RCC 7860 (cell line): Measurements from ENCODE around the gene CD86.

ENCODE experiments used
- DNase-seq: peaks from one replicate; pipeline ENCODE4 v3.0.0-alpha.2; 2015; ENCODE audit warnings: low spot score
- FAIRE-seq: peaks from 2 replicates; lab custom pipeline; 2012; peaks lifted over from hg19 to GRCh38; lab: Jason Lieb, UNC

Gene CD86

DNA sequence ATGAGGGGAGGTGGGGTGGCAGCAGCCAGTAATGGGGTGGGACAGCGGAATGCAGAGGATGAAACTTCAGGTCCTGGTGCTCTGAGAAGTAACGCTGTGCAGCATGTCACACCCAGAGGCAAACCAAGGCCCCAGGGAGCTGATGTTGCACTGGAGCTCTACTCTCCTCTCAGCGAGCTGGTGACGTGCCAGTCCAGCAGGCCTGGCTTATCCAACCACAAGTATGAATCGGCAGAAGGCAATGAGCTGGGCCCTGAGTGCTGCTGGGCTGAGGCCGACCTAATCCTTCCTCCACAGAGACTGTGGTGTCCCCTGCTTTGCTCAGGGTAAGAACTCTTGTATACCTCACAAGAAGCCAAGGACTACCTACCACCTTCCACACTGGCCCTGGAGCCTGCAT, 30.5 kb downstream of the CD86 start:
- no peak for DNase-seq

GRCh38 chr3:122088531-122088930, 33.4 kb downstream of the CD86 start:
- DNase-seq (no peak), FAIRE-seq (no peak)

More for the DNA sequence above, 30.5 kb downstream of the CD86 start:
- FAIRE-seq: no peak

DNA sequence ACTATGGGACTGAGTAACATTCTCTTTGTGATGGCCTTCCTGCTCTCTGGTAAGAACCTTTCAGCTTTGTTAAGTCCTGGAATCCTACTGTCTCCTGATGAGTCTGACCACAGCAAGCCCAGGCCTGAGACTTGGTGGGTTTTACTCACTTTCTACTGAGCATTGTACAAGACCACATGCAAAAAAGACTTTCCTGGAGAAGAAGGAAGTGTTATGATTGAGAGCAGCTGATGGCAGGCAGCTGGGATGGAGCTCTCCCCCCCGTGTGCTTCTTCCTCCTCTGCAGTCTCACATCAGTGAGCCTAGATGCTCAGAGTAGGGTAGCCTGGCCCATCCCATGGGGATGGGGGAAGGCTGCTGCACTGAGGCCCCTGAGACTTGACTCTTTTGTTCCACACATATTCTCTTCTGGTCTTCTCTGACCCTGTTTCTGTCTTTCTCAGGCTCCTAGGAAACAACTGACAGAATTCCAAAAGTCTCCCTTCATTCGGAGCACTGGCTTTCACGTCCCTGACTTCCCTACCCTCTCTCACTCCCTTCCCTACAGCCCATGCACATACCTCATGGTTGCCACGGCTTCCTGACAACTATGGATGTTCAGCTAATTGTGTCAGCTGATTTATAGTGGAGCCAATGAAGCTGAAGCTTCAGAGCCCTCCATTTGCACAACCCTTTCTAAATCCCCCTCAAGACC, 36.6 kb downstream of the CD86 start:
- DNase-seq (no peak), FAIRE-seq (no peak)

GRCh38 chr3:122092460-122093165, 37.5 kb downstream of the CD86 start:
- FAIRE-seq (no peak), DNase-seq (peak; percentile 33)

DNA sequence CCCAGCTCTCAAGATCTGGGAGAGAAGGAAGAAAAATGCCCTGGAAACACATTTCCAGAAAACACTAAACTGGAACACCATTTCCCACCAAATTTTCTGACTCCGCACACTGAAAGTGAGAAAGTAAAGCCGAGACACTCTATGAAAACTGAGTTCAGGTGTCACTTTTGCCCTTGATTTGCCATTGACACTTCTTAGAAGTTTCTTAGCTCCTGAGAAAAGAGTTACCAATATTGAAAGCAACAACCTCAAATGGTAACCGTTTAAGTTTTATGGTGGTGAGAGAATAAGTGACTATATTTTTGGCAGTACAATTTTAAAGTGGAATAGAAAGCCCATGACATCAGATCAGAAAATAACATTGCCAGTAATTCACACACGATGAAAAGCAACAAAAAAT, 39.0 kb downstream of the CD86 start:
- FAIRE-seq (no peak), DNase-seq (no peak)

DNA sequence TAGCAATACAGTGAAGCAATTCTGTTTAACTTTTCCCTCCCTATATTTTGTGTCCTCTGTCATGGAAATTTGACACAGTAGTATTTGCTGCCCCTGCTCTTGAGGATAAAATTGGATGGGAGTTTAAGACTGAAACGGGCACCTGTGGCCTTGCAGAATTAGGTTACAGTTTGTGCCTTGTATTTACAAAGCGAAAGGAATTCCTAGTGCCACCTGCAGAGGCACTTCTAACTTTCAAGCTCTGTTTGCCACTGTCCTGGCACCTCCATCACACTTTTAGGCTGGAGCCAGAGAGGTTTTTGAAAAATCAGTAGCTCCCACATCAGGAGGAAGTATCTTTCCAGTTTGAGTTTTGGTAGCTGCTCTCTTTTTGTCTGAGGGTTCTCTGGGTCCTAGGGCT, 39.5 kb downstream of the CD86 start:
- DNase-seq (no peak), FAIRE-seq (no peak)

GRCh38 chr3:122097141-122097540, 42.0 kb downstream of the CD86 start:
- FAIRE-seq (no peak), DNase-seq (no peak)

DNA sequence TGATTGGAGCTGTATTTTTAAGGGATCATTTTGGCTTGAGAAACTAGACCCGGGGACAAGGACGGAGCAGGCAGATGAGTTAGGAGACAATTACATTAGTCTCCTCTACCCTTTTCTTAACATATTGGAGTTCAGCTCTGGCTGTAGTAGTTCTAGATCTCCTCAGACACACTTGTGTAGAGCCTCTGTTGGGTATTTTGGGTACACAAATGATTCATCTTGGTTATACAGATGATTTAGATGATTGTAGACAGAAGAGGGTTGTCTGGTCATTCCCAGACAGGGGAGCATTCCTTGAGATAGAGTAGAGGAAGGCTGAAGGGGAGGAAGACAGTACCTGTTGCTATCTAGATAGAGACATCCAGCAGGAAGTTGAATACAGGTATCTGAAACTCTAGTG, 43.4 kb downstream of the CD86 start:
- DNase-seq (no peak), FAIRE-seq (no peak)

DNA sequence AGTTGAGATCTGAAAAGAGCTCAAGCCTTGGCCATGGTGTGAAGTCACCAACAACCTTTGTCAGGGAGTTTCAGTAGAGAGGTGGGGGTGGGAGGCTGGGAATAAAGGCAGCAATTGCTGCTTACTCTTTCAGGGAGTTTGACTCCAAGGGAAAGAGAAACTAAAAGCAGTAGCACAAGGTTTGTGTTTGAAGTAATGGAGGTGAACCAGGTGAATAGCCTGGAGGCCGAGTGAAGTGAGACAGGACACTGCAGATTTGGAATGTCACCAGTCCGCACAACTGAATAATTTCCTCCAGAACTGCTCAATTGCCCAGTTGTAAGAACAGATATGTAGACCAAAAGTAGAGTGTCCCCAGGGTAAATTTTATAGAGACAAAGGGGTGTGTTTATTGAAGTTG, 44.1 kb downstream of the CD86 start:
- DNase-seq (no peak), FAIRE-seq (no peak)

DNA sequence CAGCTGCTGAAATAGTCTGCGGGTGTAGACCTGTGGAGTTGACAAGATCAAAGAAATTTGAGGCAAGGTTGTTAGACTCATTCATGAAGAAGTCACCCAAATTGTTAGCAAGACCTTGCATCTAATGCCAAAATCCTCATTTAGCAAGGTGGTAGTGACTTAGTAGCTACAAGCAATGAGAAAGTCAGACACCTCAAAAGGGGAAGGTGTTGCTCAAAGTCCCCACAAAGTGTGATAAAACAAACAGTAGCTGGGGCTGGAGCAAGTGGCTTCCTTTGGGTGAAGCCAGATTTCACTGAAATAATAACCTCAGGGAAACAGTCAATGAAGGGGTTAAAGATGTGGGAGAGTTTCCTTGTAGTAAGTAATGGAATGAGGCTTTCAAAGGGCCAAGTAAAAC, 44.9 kb downstream of the CD86 start:
- FAIRE-seq: no peak
- no peak for DNase-seq

DNA sequence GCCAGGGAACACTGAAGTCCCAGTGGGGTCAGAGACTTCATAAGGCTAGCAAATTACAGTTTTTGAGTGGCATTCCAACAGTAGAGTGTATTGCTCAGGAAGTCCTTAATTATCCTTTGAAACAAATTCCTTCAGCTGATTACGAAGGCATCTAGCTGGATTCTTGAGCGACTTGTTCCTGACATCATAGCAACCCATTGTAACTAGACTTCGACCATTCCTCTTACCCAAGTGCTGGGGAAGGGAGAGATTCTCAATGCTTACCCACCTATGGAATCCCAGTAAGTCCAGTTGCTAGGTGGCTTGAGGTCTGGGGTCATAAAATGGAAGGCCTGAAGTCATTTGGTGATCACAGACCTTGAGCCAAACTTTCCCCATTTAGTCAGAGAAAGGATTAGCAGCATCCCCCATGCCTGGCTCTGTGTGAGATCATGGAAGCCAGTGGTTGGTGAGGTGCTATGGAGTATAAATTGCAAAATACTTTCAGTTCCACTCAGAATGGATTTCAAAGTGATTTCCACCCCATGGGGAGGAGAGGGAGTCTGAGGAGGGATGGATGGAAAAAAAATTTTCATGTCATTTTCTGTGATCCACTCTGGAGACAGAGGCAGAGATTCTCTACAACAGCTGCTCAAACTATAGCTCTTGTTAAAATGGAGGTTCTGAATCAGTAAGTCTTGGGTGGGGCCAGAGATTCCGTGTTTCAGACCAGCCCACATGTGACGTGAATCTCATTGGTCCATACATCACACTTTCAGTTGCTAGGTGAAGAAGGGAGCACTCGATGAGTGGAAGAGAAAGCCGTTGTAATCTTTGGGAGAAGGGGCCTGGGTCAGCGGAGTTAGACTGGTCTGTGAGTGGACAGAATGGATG, 45.7 kb downstream of the CD86 start:
- DNase-seq: no peak

GRCh38 chr3:122101646-122102045, 46.5 kb downstream of the CD86 start:
- DNase-seq: peak; percentile 39
- no peak for FAIRE-seq

More for the DNA sequence above, 45.7 kb downstream of the CD86 start:
- FAIRE-seq: no peak

- DNase-seq: no peak
- FAIRE-seq: no peak
Measured at GRCh38 chr3:122102191-122102935, 47.2 kb downstream of the CD86 start.

DNA sequence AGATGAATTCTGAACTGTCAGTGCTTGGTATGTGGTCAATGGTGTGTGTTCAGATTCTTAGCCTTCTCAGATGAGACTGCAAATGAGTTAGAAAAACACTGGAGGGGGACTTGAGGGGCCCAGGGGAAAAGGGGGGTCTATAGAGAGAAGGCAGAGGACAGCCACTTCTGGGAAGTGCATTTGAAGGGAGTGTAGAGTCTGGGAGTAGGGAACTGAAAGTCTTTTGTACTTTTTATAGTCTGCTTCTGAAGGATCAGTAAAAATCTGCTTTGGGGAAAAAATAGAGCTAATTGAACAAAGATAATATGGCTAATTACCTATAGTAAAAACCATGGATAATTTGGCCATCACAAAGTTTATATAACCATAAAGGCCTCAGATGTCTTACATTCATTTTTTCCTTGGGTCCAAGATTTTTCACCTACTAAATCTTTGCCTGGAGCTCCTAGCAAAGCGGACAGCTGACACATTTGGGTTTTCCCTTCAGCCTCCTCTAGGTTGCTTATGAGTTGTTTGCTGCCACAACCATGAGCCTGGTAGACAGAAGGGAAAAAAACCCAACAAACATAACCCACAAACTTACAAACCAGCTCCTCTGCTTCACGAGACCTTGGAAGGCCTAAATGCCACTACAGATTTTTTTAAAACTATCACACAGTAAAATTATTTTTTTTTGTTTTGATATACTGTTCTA, 48.8 kb downstream of the CD86 start:
- DNase-seq (no peak), FAIRE-seq (no peak)

GRCh38 chr3:122104515-122105194, 49.5 kb downstream of the CD86 start:
- FAIRE-seq: no peak

GRCh38 chr3:122105626-122106025, 50.5 kb downstream of the CD86 start:
- DNase-seq (no peak), FAIRE-seq (no peak)

More at GRCh38 chr3:122104515-122105194, 49.5 kb downstream of the CD86 start:
- no peak for DNase-seq

GRCh38 chr3:122107171-122107570, 52.0 kb downstream of the CD86 start:
- DNase-seq: no peak
- no peak for FAIRE-seq

- FAIRE-seq: no peak
- DNase-seq: no peak
Measured at GRCh38 chr3:122111974-122112373, 56.8 kb downstream of the CD86 start.

GRCh38 chr3:122112754-122113153, 57.6 kb downstream of the CD86 start:
- FAIRE-seq: no peak
- no peak for DNase-seq

GRCh38 chr3:122123850-122124249, 68.7 kb downstream of the CD86 start:
- FAIRE-seq: no peak
- DNase-seq: no peak
